ENCODE measurements around the gene SPOCK2.

The SPOCK2 gene

GRCh38 chr10:72090326-72090725 lies 2.0 kb upstream of the SPOCK2 start:
- TF ChIP-seq, protein P1, sequence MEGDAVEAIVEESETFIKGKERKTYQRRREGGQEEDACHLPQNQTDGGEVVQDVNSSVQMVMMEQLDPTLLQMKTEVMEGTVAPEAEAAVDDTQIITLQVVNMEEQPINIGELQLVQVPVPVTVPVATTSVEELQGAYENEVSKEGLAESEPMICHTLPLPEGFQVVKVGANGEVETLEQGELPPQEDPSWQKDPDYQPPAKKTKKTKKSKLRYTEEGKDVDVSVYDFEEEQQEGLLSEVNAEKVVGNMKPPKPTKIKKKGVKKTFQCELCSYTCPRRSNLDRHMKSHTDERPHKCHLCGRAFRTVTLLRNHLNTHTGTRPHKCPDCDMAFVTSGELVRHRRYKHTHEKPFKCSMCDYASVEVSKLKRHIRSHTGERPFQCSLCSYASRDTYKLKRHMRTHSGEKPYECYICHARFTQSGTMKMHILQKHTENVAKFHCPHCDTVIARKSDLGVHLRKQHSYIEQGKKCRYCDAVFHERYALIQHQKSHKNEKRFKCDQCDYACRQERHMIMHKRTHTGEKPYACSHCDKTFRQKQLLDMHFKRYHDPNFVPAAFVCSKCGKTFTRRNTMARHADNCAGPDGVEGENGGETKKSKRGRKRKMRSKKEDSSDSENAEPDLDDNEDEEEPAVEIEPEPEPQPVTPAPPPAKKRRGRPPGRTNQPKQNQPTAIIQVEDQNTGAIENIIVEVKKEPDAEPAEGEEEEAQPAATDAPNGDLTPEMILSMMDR (IDR thresholded peaks at IDR 0.05; ENCODE audit: extremely low read depth, insufficient read depth, missing control alignments) = no peak
- in situ Hi-C loops (cut with MboI; ENCODE audit: low pct_unique_long_range_greater_than_20kb, low sequenced_read_pairs, unreplicated experiment) = no loop called here
- no peak for DNase-seq (ENCODE audit: low spot score)

DNA sequence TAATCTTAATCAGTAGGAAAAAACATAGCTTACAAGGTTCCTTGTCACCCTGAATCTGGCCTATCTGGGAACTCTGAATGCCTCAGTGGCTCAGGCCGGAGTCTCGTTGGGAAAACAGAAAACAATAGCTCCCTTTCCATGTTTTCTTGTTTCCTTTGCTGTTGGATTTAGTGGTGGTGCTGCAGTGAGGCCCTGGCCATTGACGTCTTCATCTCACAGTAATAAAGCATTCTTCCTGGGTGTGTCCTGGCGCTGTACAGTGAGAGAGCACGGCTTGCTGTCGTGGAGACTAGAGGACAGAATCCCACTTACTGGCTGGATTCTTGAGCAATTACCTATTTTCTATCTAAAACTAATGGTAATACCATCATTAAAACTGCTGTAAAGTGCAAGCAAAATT lies 1.3 kb upstream of the SPOCK2 start:
- in situ Hi-C loops (cut with MboI; ENCODE audit: low pct_unique_long_range_greater_than_20kb, low sequenced_read_pairs, unreplicated experiment) = no loop called here
- TF ChIP-seq, protein P1 (IDR thresholded peaks at IDR 0.05; ENCODE audit: extremely low read depth, insufficient read depth, missing control alignments) = no peak
- no peak for DNase-seq (ENCODE audit: low spot score)

GRCh38 chr10:72088889-72089575 lies 681 bp upstream of the SPOCK2 start:
- in situ Hi-C loops (cut with MboI; ENCODE audit: low pct_unique_long_range_greater_than_20kb, low sequenced_read_pairs, unreplicated experiment) = no loop called here
- TF ChIP-seq, protein P1 (IDR thresholded peaks at IDR 0.05; ENCODE audit: extremely low read depth, insufficient read depth, missing control alignments) = no peak
- DNase-seq (ENCODE audit: low spot score) = peak; percentile 46

DNA sequence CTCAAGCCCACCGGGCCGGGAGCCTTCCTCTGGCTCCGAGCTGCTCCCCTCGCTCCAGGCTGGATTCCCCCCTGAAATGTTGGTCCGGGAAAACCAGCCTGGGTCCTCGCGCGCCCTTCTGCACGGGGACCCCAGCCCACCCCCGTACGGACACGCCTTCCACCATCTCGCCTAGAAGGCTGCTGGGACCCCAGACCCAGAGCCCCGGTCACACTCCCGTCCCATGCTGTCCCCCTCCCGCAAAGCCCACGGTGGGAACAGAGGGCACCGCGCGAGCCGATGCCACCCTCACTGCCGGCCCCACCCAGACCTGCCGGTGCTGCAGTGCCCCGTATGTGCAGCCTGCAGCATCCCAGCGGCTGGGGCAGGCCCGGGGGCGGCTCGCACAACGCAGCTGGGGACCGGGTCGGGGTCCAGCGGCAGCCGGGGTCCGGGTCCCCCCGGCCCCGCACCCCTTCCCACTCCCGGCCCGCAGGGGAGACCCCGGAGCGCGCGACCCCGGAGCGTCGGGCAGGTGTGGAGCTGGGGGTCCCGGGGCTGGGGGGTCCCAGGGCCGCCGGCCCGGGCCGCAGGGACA lies 871 bp downstream of the SPOCK2 start:
- TF ChIP-seq, protein P1 (IDR thresholded peaks at IDR 0.05; ENCODE audit: extremely low read depth, insufficient read depth, missing control alignments) = no peak
- in situ Hi-C loops (cut with MboI; ENCODE audit: low pct_unique_long_range_greater_than_20kb, low sequenced_read_pairs, unreplicated experiment) = no loop called here
- DNase-seq (ENCODE audit: low spot score) = peak; percentile 67

GRCh38 chr10:72086466-72087391 lies 1.6 kb downstream of the SPOCK2 start:
- in situ Hi-C loops (cut with MboI; ENCODE audit: low pct_unique_long_range_greater_than_20kb, low sequenced_read_pairs, unreplicated experiment) = no loop called here
- TF ChIP-seq, protein P1 (IDR thresholded peaks at IDR 0.05; ENCODE audit: extremely low read depth, insufficient read depth, missing control alignments) = no peak
- DNase-seq (ENCODE audit: low spot score) = peak; percentile 58

DNA sequence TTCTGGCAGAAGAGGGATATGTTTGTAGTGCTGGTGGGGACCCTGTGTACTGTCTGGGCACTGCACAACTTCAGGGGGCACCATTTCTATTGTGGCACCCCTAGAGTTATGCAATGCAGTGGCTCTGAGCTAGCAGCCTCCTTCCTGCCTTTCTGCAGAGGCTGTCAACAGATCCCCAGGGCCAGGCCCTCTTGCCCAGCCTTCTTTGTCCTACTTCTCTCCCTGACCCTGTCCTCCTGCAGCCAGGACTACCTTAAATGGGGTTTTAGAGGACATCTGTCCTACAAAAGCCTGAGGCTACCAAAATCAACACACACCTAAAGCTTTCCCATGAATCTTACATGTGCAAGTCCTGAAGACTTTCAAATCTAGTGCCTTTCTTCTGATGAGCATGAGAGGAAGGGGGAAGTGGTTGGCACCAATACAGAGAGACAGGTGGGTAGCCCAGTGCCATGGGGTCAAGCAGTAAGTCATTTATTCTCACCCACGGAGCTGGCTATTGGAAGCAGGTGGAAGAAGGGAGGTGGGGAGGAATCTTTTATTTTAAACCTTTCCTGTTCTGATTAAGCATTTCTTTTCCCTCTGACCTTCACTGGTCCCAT lies 2.4 kb downstream of the SPOCK2 start:
- in situ Hi-C loops (cut with MboI; ENCODE audit: low pct_unique_long_range_greater_than_20kb, low sequenced_read_pairs, unreplicated experiment) = no loop called here
- peak; percentile 17 for DNase-seq (ENCODE audit: low spot score)
- TF ChIP-seq, protein P1 (IDR thresholded peaks at IDR 0.05; ENCODE audit: extremely low read depth, insufficient read depth, missing control alignments) = no peak

All from GM13977 (cell line).